Vagina (tissue), 2 donors: Measurements from ENCODE around the gene GTF3C4.

Experiments used
- CTCF ChIP-seq, 3 experiments: fragments of 450-650 bp in 2 of 3; fragments of 200-600 bp in 1 of 3; sonication (generic) in 1 of 3; IDR thresholded peaks; one replicate each; pipeline ENCODE4 v1.5.1; 2017 to 2019; ENCODE audit warnings: antibody characterized with exemption in 3 of 3, mild to moderate bottlenecking in 2 of 3, moderate library complexity in 2 of 3
- POLR2A ChIP-seq, 2 donors: fragments of 450-650 bp; IDR thresholded peaks; one replicate each; pipeline ENCODE4 v1.6.1; 2017; ENCODE audit warnings: antibody characterized with exemption in 2 of 2, mild to moderate bottlenecking in 2 of 2, moderate library complexity in 2 of 2
- POLR2AphosphoS5 ChIP-seq, 2 donors: sonication (generic); formaldehyde crosslinking; IDR thresholded peaks; one replicate each; pipeline ENCODE4 v1.9.0; 2017; ENCODE audit warnings: antibody characterized with exemption in 2 of 2, mild to moderate bottlenecking in 2 of 2, low read depth in 1 of 2; ENCODE audit not compliant: insufficient read depth in 1 of 2

DNA sequence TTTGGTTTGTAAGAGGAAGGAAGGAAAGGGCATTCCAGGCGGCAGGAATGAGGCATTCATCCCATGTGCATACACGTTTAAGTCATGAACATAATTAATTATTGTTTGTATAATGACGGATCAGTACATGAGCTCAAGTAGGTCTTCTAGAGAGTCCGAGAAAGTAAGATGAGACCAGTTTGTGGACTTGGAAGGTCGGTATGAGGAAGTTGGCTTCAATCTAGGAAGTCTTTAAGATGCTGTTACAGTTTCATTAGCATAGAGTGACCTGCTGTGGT, 2.1 kb downstream of the GTF3C4 start:
- TF ChIP-seq CTCF (IDR thresholded peaks at IDR 0.05) (no peak), POLR2A (IDR thresholded peaks at IDR 0.05) (no peak), POLR2AphosphoS5 (IDR thresholded peaks at IDR 0.05; ENCODE audit: insufficient read depth in 1 of 2, low read depth in 1 of 2) (no peak)
